Measurements from ENCODE around the gene SMOC2. TPM values are rescaled to one million over a fixed set of nuclear protein-coding genes. Genes with fewer than 3 reads are reported as not detected.

SMOC2 gene
- polyA plus RNA-seq, 3 donors, result 4.5 to 34.4 (median 22.7) TPM

- WGBS, 3 donors, result 52 to 83% (median 58%) methylated on average over 8 of the region's 8 CpGs
Measured at GRCh38 chr6:168640181-168640580, 199.2 kb downstream of the SMOC2 start.

DNA sequence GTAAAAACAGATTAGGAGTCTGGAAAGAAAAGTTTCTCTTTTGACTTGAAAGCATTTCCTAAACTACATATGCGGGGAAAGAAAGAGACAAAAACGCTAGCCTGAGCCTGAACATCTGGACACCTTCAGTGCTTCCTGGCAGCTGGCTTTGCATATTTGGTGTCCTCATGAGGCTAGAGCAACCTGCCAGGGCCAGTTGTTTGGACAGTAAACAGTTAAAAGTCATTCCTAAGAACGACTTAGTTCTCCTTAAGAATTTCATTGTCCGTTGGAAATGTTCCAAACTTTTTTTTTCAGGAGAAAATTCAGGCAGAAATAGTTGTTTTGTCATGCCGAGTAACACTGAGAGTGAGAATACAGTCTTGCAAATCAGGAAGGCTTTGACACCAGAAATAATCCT lies 199.8 kb downstream of the SMOC2 start:
- WGBS, 3 donors, result 23 to 52% (median 29%) methylated on average over 5 of the region's 5 CpGs
- no peak overlapping the region for H3K27ac ChIP-seq (ENCODE audit: low read depth, low read length)

More at GRCh38 chr6:168640181-168640580, 199.2 kb downstream of the SMOC2 start:
- H3K27ac ChIP-seq (ENCODE audit: low read depth, low read length), result no peak overlapping the region

DNA sequence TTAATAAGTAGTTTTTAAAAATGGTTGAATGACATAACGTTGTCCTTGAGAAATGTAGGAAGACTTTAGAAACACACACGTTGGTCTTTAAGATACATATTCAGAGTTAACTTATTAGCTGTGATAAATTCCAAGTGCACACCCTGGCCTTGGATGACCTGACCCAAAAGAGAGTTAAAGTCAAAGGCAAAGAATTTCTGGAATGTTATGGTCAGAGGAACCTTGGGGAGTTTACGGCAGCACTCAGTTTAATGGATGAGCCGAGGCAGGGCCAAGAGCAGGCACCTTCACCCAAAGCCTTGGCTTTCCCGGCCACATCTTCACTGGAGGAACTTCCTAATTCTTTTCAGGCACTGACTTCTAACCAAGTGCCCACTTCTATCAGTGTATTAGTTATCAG lies 200.5 kb downstream of the SMOC2 start:
- WGBS, 3 donors, result 49 to 66% (median 57%) methylated on average over 5 of the region's 5 CpGs
- H3K27ac ChIP-seq (ENCODE audit: low read depth, low read length), result no peak overlapping the region

DNA sequence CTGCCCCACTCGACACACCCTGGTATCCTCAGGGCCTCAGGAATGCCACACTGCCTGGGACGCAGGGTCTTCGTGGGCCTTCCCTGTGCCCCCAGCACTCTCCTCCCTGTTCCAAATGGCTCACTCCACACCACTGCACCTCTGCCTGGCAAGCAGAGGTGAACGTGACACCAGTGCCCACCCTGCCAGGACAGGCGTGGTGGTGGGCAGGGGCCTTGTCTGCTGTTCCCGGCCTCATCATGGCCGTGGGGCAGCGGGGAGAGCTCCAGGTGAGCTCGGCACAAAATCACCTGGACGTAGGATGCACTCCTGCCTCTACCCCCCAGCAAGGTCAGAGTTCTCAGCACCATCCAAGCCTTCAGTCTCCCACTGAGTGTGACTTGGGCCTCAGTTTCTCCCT lies 202.4 kb downstream of the SMOC2 start:
- WGBS, 3 donors, result 90 to 94% (median 91%) methylated on average over 10 of the region's 10 CpGs
- no peak overlapping the region for H3K27ac ChIP-seq (ENCODE audit: low read depth, low read length)

GRCh38 chr6:168645326-168645725 lies 204.3 kb downstream of the SMOC2 start:
- no peak overlapping the region for H3K27ac ChIP-seq (ENCODE audit: low read depth, low read length)
- WGBS, 3 donors, result 81 to 86% (median 84%) methylated on average over 9 of the region's 9 CpGs

DNA sequence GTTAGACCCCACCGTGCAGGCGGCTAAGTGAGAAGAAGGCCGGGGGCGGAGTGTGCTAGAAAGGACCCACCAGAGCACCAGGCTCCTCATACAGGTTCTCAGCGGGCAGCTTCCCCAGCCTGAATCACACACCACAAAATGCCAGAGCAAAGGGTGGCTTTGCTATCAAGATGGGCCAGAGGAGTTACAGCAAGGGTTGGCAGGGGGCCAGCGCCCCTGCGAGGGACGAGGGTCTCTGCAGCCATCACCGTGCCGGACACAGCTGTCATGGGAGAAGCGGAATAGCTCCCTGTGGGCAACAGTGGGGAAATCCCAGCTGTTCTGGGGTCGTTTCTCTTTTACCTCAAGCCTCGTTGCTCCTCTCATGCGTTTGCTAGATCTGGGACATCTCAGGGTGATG lies 206.3 kb downstream of the SMOC2 start:
- 59 to 68% (median 64%) methylated on average over 14 of the region's 14 CpGs for WGBS, 3 donors
- no peak overlapping the region for H3K27ac ChIP-seq (ENCODE audit: low read depth, low read length)

DNA sequence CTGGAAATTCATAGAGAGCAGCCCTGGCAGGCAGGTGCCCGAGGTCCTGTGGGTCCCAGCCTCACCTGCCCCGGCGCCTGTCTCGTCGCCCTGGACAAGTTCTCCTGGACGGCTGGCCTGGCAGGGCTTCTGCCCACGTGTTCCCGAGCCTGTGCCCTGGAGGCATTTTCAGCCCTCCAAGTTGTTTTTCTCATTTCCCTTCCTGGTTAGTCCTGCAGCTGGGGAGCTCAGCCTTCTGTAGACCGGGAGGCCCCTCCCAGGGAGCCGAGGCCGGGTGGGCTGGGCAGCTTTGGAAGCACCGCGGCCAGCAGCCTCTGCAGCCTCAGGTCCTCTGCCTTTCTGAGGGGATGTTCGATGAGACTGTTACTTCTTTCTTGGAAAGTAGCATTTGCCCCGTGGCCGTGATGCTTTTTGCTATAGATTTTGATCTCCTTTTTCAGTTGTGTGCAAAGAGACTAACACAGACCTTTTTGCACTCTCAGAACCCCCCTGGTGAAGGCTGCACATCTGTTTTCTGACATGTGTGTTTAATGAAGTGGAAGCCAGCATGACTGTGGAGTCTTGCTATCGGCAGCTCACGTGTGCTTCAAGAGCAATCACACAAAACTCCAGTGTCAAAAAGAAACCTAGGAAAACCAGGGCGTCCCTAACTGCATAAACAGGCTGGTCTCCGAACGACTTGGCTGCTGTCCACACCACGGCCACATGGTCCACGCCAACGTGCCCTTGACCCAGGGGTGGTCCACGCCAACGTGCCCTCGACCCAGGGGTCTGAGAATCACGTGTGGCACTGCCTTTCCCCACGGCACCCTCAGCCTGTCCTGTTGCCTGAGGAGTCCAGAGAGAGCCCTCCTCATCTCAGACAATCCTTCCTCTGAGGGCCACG lies 207.5 kb downstream of the SMOC2 start:
- 39 to 51% (median 39%) methylated on average over 30 of the region's 30 CpGs for WGBS, 3 donors
- H3K27ac ChIP-seq (ENCODE audit: low read depth, low read length), result no peak overlapping the region

DNA sequence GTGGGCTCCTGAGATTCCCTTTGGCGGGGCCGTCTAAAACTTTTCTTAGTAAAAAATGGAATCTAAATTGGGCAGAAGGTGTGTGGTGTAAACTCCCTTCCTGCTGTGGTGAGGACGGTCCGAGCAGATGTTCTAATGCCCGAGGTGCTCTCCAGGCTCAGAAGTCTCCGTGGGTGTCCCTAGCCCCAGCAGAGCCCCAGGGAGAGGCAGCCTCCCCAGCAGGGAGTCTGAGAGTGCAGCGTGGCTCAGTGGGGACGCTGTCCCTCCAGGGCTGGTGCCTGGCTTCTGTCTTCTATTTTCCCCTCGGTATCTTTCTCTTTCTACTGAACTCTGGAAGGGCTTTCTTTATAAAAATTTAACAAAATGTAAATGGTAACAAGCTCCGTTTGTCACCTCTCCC lies 208.2 kb downstream of the SMOC2 start:
- WGBS, 3 donors, result 38 to 59% (median 48%) methylated on average over 10 of the region's 10 CpGs
- no peak overlapping the region for H3K27ac ChIP-seq (ENCODE audit: low read depth, low read length)

GRCh38 chr6:168650671-168651111 lies 209.7 kb downstream of the SMOC2 start:
- 27 to 71% (median 66%) methylated on average over 15 of the region's 15 CpGs for WGBS, 3 donors
- no peak overlapping the region for H3K27ac ChIP-seq (ENCODE audit: low read depth, low read length)

DNA sequence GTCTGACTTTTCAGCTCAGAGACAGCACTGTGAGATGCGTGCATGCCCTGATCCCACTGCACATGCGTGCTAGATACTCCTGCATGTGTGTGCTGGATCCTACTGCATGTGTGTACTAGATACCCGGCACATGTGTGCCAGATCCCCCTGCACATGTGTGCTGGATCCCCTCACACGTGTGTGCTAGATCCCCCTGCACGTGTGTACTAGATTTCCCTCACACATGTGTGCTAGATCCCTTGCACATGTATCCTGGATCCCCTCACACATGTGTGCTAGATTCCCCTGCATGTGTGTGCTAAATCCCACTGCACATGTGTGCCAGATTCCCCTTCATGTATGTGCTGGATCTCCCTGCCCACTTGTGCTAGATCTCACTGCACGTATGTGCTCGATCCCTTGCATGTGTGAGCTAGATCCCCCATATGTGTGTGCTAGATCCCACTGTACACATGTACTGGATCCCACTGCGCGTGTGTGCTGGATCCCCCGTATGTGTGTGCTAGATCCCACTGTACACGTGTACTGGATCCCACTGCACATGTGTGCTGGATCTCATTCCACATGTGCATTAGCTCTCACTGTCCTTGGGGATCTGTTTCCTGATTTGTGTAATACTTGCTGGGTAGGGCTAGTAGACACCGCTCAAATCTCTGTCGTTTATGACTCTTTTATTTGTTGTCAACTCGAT lies 214.6 kb downstream of the SMOC2 start:
- 80 to 86% (median 85%) methylated on average over 14 of the region's 14 CpGs for WGBS, 3 donors
- no peak overlapping the region for H3K27ac ChIP-seq (ENCODE audit: low read depth, low read length)

GRCh38 chr6:168658059-168658458 lies 217.1 kb downstream of the SMOC2 start:
- no peak overlapping the region for H3K27ac ChIP-seq (ENCODE audit: low read depth, low read length)
- WGBS, 3 donors, result 91 to 96% (median 93%) methylated on average over 1 of the region's 1 CpG

- H3K27ac ChIP-seq (ENCODE audit: low read depth, low read length), result no peak overlapping the region
- WGBS, 3 donors, result 94 to 98% (median 96%) methylated on average over 14 of the region's 14 CpGs
Measured at GRCh38 chr6:168660400-168660945, 219.5 kb downstream of the SMOC2 start.

DNA sequence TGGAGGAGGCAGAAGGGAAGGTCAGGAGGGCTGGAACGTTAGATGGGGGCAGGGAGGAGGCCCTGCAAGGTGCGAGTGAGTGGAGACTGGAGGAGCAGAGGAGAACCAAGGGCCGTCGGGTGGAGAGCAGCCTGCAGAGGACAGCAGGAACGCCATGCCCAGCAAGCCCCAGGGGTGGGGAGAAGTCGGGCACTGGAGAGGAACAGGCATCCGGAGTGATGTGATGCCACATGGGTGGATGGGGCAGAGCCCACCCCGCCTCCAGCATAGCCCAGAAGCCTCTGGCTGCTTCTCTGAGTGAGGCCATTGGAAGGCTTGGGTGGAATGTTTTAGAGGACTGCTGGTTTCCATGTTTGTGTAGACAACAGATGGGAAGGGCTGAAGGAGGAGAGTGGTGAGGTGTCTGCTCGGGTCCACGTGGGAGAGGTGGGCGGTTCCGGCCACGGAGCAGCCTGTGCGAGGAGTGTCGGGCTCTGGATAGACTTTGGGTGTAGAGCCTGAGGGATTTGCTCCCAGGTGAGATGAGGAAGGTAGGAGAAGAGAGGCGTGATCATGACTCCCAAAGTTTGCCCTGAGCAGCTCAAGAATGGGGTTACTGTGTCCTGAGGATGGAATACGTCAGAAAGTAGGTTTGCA lies 221.4 kb downstream of the SMOC2 start:
- WGBS, 3 donors, result 85 to 89% (median 88%) methylated on average over 17 of the region's 17 CpGs
- no peak overlapping the region for H3K27ac ChIP-seq (ENCODE audit: low read depth, low read length)

- 47 to 70% (median 58%) methylated on average over 7 of the region's 7 CpGs for WGBS, 3 donors
- no peak overlapping the region for H3K27ac ChIP-seq (ENCODE audit: low read depth, low read length)
Measured at GRCh38 chr6:168663041-168663440, 222.1 kb downstream of the SMOC2 start.

DNA sequence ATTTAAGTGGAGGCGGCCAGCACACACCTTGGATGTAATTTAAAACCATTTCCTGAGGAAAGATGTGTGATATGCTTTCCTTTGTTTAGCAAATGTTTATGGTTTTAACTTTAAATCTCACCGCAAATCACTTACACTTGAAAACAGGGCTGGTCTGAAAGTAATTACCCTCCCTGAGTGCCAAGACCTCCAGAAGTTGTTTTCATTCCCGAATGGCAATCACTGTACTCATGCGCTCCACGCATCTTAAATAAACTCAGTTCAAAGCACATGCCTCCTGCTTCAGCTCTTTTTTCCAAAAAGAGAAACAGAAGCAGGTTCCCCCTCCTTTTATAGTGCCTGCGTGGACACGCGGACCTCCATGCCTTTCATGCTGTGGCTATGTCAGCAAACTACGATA lies 224.0 kb downstream of the SMOC2 start:
- 74 to 82% (median 78%) methylated on average over 9 of the region's 9 CpGs for WGBS, 3 donors
- no peak overlapping the region for H3K27ac ChIP-seq (ENCODE audit: low read depth, low read length)

DNA sequence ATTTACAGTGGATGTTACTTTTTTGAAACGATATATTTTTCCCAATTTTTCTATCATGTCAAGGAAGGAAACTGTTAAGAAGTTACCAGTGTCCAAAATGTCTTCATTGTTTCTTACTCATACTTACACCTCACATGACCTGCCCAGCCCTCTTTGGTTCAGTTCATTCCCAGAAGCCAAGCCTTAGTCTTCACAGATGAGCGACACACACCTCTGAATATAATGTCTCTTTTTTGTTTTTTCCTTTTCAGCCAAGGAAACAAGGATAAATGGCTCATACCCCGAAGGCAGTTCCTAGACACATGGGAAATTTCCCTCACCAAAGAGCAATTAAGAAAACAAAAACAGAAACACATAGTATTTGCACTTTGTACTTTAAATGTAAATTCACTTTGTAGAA lies 225.2 kb downstream of the SMOC2 start:
- no peak overlapping the region for H3K27ac ChIP-seq (ENCODE audit: low read depth, low read length)
- 66 to 76% (median 75%) methylated on average over 3 of the region's 3 CpGs for WGBS, 3 donors

DNA sequence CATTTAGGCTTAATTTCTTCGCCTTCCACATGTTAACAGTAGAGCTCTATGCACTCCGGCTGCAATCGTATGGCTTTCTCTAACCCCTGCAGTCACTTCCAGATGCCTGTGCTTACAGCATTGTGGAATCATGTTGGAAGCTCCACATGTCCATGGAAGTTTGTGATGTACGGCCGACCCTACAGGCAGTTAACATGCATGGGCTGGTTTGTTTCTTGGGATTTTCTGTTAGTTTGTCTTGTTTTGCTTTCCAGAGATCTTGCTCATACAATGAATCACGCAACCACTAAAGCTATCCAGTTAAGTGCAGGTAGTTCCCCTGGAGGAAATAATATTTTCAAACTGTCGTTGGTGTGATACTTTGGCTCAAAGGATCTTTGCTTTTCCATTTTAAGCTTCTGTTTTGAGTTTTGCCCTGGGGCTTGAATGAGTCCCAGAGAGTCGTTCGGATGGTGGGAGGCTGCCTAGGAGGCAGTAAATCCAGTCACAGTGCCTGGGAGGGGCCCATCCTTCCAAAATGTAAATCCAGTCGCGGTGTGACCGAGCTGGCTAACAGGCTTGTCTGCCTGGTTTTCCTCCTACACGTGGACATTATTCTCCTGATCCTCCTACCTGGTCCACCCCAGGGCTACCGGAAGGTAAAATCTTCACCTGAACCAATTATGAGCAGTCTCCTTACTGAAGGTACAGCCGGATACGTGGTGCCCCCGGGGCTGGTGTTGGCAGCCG lies 225.9 kb downstream of the SMOC2 start:
- no peak overlapping the region for H3K27ac ChIP-seq (ENCODE audit: low read depth, low read length)
- WGBS, 3 donors, result 80 to 85% (median 84%) methylated on average over 18 of the region's 18 CpGs

GRCh38 chr6:168667428-168667805 lies 226.4 kb downstream of the SMOC2 start:
- H3K27ac ChIP-seq (ENCODE audit: low read depth, low read length), result no peak overlapping the region
- 86 to 89% (median 87%) methylated on average over 7 of the region's 7 CpGs for WGBS, 3 donors

All from adipose tissue (tissue), 3 donors.